ENCODE data around the gene HRC.

DNA sequence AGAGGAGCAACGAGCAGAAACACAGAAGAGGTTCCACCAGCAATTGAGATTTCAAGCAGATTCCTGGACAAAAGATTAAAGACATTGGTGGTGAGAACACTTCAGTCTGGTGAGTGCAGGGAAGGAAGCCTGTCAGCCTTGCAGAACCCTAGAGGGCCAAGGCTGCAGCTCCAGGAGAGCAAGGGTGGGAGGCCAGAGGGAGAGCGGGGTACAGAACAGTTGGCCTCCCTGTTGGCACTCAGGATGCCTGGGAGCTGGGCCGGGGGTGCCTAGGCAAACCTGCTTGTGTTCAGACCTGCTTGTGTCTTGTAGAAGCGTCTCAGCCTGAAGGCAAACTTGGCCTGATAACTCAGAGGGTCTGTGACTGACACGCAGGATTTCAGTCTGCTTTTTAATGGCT lies 46.1 kb downstream of the HRC start:
- TF ChIP-seq, protein P1, sequence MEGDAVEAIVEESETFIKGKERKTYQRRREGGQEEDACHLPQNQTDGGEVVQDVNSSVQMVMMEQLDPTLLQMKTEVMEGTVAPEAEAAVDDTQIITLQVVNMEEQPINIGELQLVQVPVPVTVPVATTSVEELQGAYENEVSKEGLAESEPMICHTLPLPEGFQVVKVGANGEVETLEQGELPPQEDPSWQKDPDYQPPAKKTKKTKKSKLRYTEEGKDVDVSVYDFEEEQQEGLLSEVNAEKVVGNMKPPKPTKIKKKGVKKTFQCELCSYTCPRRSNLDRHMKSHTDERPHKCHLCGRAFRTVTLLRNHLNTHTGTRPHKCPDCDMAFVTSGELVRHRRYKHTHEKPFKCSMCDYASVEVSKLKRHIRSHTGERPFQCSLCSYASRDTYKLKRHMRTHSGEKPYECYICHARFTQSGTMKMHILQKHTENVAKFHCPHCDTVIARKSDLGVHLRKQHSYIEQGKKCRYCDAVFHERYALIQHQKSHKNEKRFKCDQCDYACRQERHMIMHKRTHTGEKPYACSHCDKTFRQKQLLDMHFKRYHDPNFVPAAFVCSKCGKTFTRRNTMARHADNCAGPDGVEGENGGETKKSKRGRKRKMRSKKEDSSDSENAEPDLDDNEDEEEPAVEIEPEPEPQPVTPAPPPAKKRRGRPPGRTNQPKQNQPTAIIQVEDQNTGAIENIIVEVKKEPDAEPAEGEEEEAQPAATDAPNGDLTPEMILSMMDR (conservative IDR thresholded peaks at IDR 0.05): no peak
- no peak for TF ChIP-seq EZH2 (IDR thresholded peaks at IDR 0.05; ENCODE audit: low read depth)
